Measurements from ENCODE around the gene ADAP1.

- no peak for TF ChIP-seq REST (IDR thresholded peaks at IDR 0.05; ENCODE audit: borderline replicate concordance in 1 of 2, low read depth in 1 of 2, low read length in 2 of 2)
- TF ChIP-seq, protein P1, sequence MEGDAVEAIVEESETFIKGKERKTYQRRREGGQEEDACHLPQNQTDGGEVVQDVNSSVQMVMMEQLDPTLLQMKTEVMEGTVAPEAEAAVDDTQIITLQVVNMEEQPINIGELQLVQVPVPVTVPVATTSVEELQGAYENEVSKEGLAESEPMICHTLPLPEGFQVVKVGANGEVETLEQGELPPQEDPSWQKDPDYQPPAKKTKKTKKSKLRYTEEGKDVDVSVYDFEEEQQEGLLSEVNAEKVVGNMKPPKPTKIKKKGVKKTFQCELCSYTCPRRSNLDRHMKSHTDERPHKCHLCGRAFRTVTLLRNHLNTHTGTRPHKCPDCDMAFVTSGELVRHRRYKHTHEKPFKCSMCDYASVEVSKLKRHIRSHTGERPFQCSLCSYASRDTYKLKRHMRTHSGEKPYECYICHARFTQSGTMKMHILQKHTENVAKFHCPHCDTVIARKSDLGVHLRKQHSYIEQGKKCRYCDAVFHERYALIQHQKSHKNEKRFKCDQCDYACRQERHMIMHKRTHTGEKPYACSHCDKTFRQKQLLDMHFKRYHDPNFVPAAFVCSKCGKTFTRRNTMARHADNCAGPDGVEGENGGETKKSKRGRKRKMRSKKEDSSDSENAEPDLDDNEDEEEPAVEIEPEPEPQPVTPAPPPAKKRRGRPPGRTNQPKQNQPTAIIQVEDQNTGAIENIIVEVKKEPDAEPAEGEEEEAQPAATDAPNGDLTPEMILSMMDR (CRISPR knock-in tag; IDR thresholded peaks at IDR 0.05), result no peak
- TF ChIP-seq ATM (IDR thresholded peaks at IDR 0.05; ENCODE audit: borderline replicate concordance), result no peak
- TF ChIP-seq ZNF138 (CRISPR knock-in tag; IDR thresholded peaks at IDR 0.05; ENCODE audit: low read depth), result no peak
- TF ChIP-seq PRPF4 (IDR thresholded peaks at IDR 0.05; ENCODE audit: low read depth, low read length, poor library complexity, severe bottlenecking), result no peak
Observed at GRCh38 chr7:854118-854775, 100.2 kb downstream of the ADAP1 start.
